ENCODE measurements around the gene FAM228A.

FAM228A gene

DNA sequence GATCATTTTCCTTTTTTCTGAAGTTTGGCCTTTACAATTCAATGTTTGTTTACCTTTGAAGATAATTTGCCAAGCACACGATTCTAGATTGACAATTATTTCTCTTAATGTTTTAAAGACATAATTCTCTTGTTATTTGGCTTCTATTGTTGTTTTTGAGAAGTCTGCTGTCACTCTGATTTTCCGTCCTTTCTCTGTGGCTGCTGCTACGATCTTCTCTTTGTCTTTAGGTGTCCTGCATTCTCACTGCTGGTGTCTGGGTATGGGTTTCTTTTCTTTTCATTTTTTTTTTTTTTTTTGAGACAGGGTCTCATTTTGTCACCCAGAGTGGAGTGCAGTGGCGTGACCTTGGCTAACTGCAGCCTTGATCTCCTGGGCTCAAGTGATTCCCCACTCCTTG is 15.1 kb upstream of the FAM228A start:
- Histone ChIP-seq H2AK5ac (ENCODE audit: low read length, severe bottlenecking) (no peak overlapping the region), H3K14ac (ENCODE audit: low read length in 2 of 2) (no peak overlapping the region), H2BK120ac (ENCODE audit: low read depth, low read length) (no peak overlapping the region), H3K4me3 (ENCODE audit: insufficient read depth in 1 of 2, low read depth in 1 of 2, low read length in 2 of 2) (no peak overlapping the region), H3K9me3 (ENCODE audit: control insufficient read depth, low read length) (peaks cover 5% of the 10 kb centered on the region), H3K79me1 (replicated peaks; ENCODE audit: low read length, poor library complexity, severe bottlenecking) (no peaks in the 10 kb centered on the region), H3K4me1 (ENCODE audit: control insufficient read depth, insufficient read depth, low read depth, low read length) (no peaks in the 10 kb centered on the region), H3K36me3 (ENCODE audit: control insufficient read depth in 1 of 2, insufficient read depth in 2 of 2, low read depth in 1 of 2, low read length in 2 of 2) (peaks cover 3 to 10% of the 10 kb centered on the region in 2 experiments), H4K8ac (ENCODE audit: low read length) (no peak overlapping the region), H3K27ac (ENCODE audit: low read length, poor library complexity, severe bottlenecking) (no peak overlapping the region), H4K91ac (ENCODE audit: low read length) (no peak overlapping the region), H3K4me2 (ENCODE audit: low read length, poor library complexity, severe bottlenecking) (no peak overlapping the region), H2AFZ (ENCODE audit: low read depth, low read length) (no peak overlapping the region), H3K27me3 (ENCODE audit: control insufficient read depth in 1 of 2, insufficient read depth in 1 of 2, low read length in 2 of 2) (no peaks in the 10 kb centered on the region), H3K18ac (ENCODE audit: low read depth in 1 of 2, low read length in 2 of 2) (no peak overlapping the region), H2BK15ac (ENCODE audit: low read depth, poor library complexity, severe bottlenecking) (no peak overlapping the region), H3K9ac (ENCODE audit: low read length) (no peak overlapping the region), H2BK12ac (ENCODE audit: low read length in 2 of 2) (no peak overlapping the region), H3K23ac (ENCODE audit: low read length in 2 of 2) (no peak overlapping the region), H2BK5ac (ENCODE audit: low read depth, low read length, poor library complexity, severe bottlenecking) (no peak overlapping the region), H3K4ac (ENCODE audit: low read depth in 1 of 2, low read length in 2 of 2) (no peak overlapping the region)
- no peak for DNase-seq
- 96% methylated on average over 2 of the region's 4 CpGs for WGBS

DNA sequence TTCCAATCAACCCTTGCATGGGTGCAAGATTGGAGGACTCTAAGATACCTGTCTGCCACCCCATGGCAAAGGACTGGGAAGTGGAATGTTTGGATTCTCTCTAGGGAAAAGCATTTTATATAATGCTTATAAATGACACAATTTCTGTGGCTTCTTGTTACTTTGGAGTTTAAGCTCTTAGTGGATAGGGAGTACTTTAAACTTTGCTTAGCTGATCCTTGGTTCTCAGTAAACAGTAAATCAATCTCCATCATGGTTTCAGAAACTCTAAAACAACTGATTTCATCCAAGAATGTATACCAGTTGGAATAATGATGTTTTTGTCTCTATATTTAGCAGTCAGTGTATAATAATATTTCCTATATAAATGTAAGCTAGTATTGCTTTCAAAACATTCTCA is 14.1 kb upstream of the FAM228A start:
- Histone ChIP-seq H3K27ac (ENCODE audit: low read length, poor library complexity, severe bottlenecking) (no peak overlapping the region), H3K27me3 (ENCODE audit: control insufficient read depth in 1 of 2, insufficient read depth in 1 of 2, low read length in 2 of 2) (no peaks in the 10 kb centered on the region), H4K8ac (ENCODE audit: low read length) (no peak overlapping the region), H3K4me1 (ENCODE audit: control insufficient read depth, insufficient read depth, low read depth, low read length) (no peaks in the 10 kb centered on the region), H2BK15ac (ENCODE audit: low read depth, poor library complexity, severe bottlenecking) (no peak overlapping the region), H3K23ac (ENCODE audit: low read length in 2 of 2) (no peak overlapping the region), H3K79me1 (replicated peaks; ENCODE audit: low read length, poor library complexity, severe bottlenecking) (no peaks in the 10 kb centered on the region), H3K4ac (ENCODE audit: low read depth in 1 of 2, low read length in 2 of 2) (no peak overlapping the region), H3K4me2 (ENCODE audit: low read length, poor library complexity, severe bottlenecking) (no peak overlapping the region), H2BK12ac (ENCODE audit: low read length in 2 of 2) (no peak overlapping the region), H2BK5ac (ENCODE audit: low read depth, low read length, poor library complexity, severe bottlenecking) (no peak overlapping the region), H3K18ac (ENCODE audit: low read depth in 1 of 2, low read length in 2 of 2) (no peak overlapping the region), H3K9me3 (ENCODE audit: control insufficient read depth, low read length) (peaks cover 5% of the 10 kb centered on the region), H2AFZ (ENCODE audit: low read depth, low read length) (no peak overlapping the region), H4K91ac (ENCODE audit: low read length) (no peak overlapping the region), H2AK5ac (ENCODE audit: low read length, severe bottlenecking) (no peak overlapping the region), H3K14ac (ENCODE audit: low read length in 2 of 2) (no peak overlapping the region), H3K4me3 (ENCODE audit: insufficient read depth in 1 of 2, low read depth in 1 of 2, low read length in 2 of 2) (no peak overlapping the region), H3K36me3 (ENCODE audit: control insufficient read depth in 1 of 2, insufficient read depth in 2 of 2, low read depth in 1 of 2, low read length in 2 of 2) (peaks cover 3 to 10% of the 10 kb centered on the region in 2 experiments), H3K9ac (ENCODE audit: low read length) (no peak overlapping the region), H2BK120ac (ENCODE audit: low read depth, low read length) (no peak overlapping the region)
- DNase-seq = no peak

DNA sequence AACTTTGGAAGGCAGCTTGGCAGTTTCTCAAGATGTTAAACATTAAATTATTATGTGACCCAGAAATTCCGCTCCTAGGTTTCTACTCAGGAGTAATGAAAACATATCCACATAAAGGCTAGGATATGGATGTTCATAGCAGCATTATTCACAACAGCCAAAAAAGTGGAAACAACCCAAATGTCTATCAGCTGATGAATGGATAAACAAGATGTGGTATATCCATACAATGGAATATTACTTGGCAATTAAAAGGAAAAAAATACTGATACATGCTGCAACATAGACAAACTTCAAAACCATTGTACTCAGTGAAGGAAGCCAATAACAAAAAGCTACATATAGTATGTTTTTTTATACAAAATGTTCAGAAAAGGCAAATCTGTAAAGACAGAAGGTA is 12.4 kb upstream of the FAM228A start:
- Histone ChIP-seq H3K23ac (ENCODE audit: low read length in 2 of 2) (no peak overlapping the region), H2BK15ac (ENCODE audit: low read depth, poor library complexity, severe bottlenecking) (no peak overlapping the region), H4K8ac (ENCODE audit: low read length) (no peak overlapping the region), H3K9ac (ENCODE audit: low read length) (no peak overlapping the region), H3K4me3 (ENCODE audit: insufficient read depth in 1 of 2, low read depth in 1 of 2, low read length in 2 of 2) (no peak overlapping the region), H3K79me1 (replicated peaks; ENCODE audit: low read length, poor library complexity, severe bottlenecking) (no peaks in the 10 kb centered on the region), H3K18ac (ENCODE audit: low read depth in 1 of 2, low read length in 2 of 2) (no peak overlapping the region), H2AK5ac (ENCODE audit: low read length, severe bottlenecking) (no peak overlapping the region), H3K14ac (ENCODE audit: low read length in 2 of 2) (no peak overlapping the region), H3K9me3 (ENCODE audit: control insufficient read depth, low read length) (peaks cover 5% of the 10 kb centered on the region), H3K27me3 (ENCODE audit: control insufficient read depth in 1 of 2, insufficient read depth in 1 of 2, low read length in 2 of 2) (no peaks in the 10 kb centered on the region), H2AFZ (ENCODE audit: low read depth, low read length) (no peak overlapping the region), H3K4me2 (ENCODE audit: low read length, poor library complexity, severe bottlenecking) (no peak overlapping the region), H3K36me3 (ENCODE audit: control insufficient read depth in 1 of 2, insufficient read depth in 2 of 2, low read depth in 1 of 2, low read length in 2 of 2) (peaks cover 3 to 10% of the 10 kb centered on the region in 2 experiments), H3K4me1 (ENCODE audit: control insufficient read depth, insufficient read depth, low read depth, low read length) (no peaks in the 10 kb centered on the region), H2BK5ac (ENCODE audit: low read depth, low read length, poor library complexity, severe bottlenecking) (no peak overlapping the region), H3K27ac (ENCODE audit: low read length, poor library complexity, severe bottlenecking) (no peak overlapping the region), H2BK12ac (ENCODE audit: low read length in 2 of 2) (no peak overlapping the region), H3K4ac (ENCODE audit: low read depth in 1 of 2, low read length in 2 of 2) (no peak overlapping the region), H2BK120ac (ENCODE audit: low read depth, low read length) (no peak overlapping the region), H4K91ac (ENCODE audit: low read length) (no peak overlapping the region)
- no CpG with 5 or more reads among the region's 1 CpG for WGBS
- no peak for DNase-seq

DNA sequence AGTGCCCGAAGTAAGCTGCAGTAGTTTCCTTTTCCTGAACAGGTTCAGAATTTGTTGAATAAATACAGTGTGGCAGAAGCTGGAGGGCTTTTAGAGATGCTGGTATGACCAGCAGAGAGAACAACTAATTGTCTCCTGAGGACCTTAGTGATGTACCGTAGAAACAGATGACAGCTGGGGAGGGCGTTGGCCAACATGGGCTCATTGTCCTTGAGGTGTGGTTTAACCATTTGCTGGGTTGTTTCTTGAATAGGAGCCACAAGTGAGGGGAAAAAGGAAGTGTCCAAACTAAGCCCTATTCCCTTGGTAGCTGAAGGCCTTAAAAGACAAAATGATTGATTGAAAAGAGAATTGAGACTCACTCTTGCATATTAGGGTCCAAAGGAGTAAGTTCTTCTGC is 11.7 kb upstream of the FAM228A start:
- Histone ChIP-seq H3K4me2 (ENCODE audit: low read length, poor library complexity, severe bottlenecking) (no peak overlapping the region), H2AK5ac (ENCODE audit: low read length, severe bottlenecking) (no peak overlapping the region), H3K4me1 (ENCODE audit: control insufficient read depth, insufficient read depth, low read depth, low read length) (no peaks in the 10 kb centered on the region), H2BK5ac (ENCODE audit: low read depth, low read length, poor library complexity, severe bottlenecking) (no peak overlapping the region), H3K36me3 (ENCODE audit: control insufficient read depth in 1 of 2, insufficient read depth in 2 of 2, low read depth in 1 of 2, low read length in 2 of 2) (peaks cover 3 to 10% of the 10 kb centered on the region in 2 experiments), H2BK15ac (ENCODE audit: low read depth, poor library complexity, severe bottlenecking) (no peak overlapping the region), H2AFZ (ENCODE audit: low read depth, low read length) (no peak overlapping the region), H3K27ac (ENCODE audit: low read length, poor library complexity, severe bottlenecking) (no peak overlapping the region), H4K91ac (ENCODE audit: low read length) (no peak overlapping the region), H2BK120ac (ENCODE audit: low read depth, low read length) (no peak overlapping the region), H2BK12ac (ENCODE audit: low read length in 2 of 2) (no peak overlapping the region), H4K8ac (ENCODE audit: low read length) (no peak overlapping the region), H3K9ac (ENCODE audit: low read length) (no peak overlapping the region), H3K4ac (ENCODE audit: low read depth in 1 of 2, low read length in 2 of 2) (no peak overlapping the region), H3K27me3 (ENCODE audit: control insufficient read depth in 1 of 2, insufficient read depth in 1 of 2, low read length in 2 of 2) (no peaks in the 10 kb centered on the region), H3K79me1 (replicated peaks; ENCODE audit: low read length, poor library complexity, severe bottlenecking) (no peaks in the 10 kb centered on the region), H3K18ac (ENCODE audit: low read depth in 1 of 2, low read length in 2 of 2) (no peak overlapping the region), H3K23ac (ENCODE audit: low read length in 2 of 2) (no peak overlapping the region), H3K9me3 (ENCODE audit: control insufficient read depth, low read length) (peaks cover 5% of the 10 kb centered on the region), H3K4me3 (ENCODE audit: insufficient read depth in 1 of 2, low read depth in 1 of 2, low read length in 2 of 2) (no peak overlapping the region), H3K14ac (ENCODE audit: low read length in 2 of 2) (no peak overlapping the region)
- DNase-seq = no peak
- WGBS = 87% methylated on average over 2 of the region's 3 CpGs

All from mesenchymal stem cell (in vitro differentiated cells and primary cell).